ENCODE measurements around the gene KCNK10.

The KCNK10 gene

DNA sequence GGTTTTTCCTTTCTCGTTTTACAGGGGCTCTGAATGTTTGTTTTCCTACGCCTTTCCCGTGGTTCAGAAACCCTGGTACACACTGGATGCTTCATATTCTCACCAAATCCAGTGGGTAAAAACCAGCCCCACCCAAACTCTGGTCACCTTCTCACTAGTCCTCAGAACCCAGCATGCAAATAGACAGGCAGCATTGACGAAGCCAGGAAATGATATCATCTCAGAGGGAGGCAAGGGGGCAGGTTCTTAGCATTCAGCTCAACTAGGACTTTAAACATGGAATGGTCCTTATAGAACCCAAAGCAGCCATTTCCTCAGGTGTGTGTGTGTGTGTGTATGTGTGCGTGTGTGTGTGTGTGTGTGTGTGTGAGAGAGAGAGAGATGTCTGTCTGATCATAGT lies 142.0 kb downstream of the KCNK10 start:
- no peak overlapping the region for H3K4me3 Mint-ChIP-seq
- no peak overlapping the region for H3K27ac Mint-ChIP-seq
- no peaks in the 10 kb centered on the region for H3K36me3 Mint-ChIP-seq (ENCODE audit: low read depth)
- H3K4me1 Mint-ChIP-seq (ENCODE audit: low read depth): peaks cover 6% of the 10 kb centered on the region
- H3K9me3 Mint-ChIP-seq: no peaks in the 10 kb centered on the region
- H3K27me3 Mint-ChIP-seq (ENCODE audit: low read depth): no peaks in the 10 kb centered on the region

DNA sequence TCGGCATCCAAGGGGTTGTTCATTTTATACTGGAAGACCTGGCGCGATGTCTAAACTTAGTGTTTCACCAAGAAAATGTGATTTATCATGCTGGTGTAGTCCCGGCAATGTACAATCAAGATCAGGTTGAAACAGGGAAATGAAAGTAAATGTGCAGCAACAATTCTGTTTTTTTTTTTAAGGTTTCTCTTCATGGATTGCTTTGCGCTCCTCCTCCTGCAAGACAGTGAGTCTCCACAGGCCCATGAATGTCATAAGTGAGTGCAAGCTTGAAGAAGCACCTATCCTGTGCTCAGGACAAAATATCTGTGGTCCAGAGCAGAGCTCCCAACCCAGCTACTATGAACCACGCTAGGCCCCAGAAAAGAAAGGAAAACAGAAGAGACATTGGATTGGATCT lies 143.4 kb downstream of the KCNK10 start:
- Mint-ChIP-seq H3K9me3 (no peaks in the 10 kb centered on the region), H3K27me3 (ENCODE audit: low read depth) (no peaks in the 10 kb centered on the region), H3K4me1 (ENCODE audit: low read depth) (peaks cover 6% of the 10 kb centered on the region), H3K36me3 (ENCODE audit: low read depth) (no peaks in the 10 kb centered on the region), H3K4me3 (no peak overlapping the region), H3K27ac (no peak overlapping the region)

DNA sequence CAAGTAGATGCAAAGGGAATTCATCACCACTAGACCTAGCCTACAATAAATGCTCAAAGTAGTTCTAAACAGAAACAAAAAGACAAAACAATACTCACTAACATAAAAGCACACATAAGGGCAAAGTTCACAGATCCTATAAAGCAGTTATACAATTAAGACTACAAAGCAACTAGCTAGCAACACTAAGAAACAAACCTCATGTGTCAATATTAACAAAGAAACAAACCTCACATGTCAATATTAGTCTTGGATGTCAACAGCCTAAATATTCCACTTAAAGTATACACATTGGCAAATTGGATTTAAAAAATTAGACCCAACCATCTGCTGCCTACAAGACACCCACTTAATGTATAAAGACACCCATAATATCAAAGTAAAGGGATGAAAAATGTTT lies 152.7 kb downstream of the KCNK10 start:
- Mint-ChIP-seq H3K4me1 (ENCODE audit: low read depth) (peaks cover 5% of the 10 kb centered on the region), H3K9me3 (peaks cover 13% of the 10 kb centered on the region), H3K27me3 (ENCODE audit: low read depth) (peaks cover 50% of the 10 kb centered on the region), H3K4me3 (no peak overlapping the region), H3K36me3 (ENCODE audit: low read depth) (peaks cover 1% of the 10 kb centered on the region), H3K27ac (no peak overlapping the region)

DNA sequence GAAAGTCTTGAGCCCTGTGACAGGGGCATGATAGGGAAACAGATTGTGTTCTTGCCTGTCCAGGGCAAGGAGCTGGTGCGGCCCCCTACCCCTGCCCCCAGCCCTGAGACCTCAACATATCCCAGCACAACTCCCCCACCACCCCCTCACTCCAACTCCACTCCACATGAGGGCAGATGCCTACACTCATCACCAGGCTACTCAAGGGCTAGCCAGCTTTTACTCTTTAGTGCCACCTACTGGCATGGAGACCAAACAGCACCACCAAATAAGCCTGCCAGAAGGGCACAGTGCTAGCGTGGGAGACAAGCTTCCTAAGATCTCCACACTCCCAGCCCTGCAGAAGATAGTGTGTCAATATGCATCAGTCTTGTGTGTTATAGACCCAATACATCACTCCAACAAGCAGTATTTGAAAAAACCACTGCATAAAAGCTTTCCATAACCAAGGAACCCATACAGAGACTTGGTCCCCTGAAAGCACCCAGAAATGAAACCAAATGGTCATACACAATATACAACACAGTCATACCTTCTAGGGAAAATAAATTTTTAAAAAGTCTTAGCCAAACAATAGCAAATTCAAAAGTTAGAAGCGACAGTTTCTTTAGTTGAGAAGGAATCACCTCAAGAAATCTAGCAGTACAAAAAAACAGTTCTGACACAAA lies 154.4 kb downstream of the KCNK10 start:
- Mint-ChIP-seq H3K4me3 (no peak overlapping the region), H3K4me1 (ENCODE audit: low read depth) (peaks cover 10% of the 10 kb centered on the region), H3K36me3 (ENCODE audit: low read depth) (peaks cover 1% of the 10 kb centered on the region), H3K27ac (no peak overlapping the region), H3K27me3 (ENCODE audit: low read depth) (peaks cover 42% of the 10 kb centered on the region), H3K9me3 (peaks cover 13% of the 10 kb centered on the region)

DNA sequence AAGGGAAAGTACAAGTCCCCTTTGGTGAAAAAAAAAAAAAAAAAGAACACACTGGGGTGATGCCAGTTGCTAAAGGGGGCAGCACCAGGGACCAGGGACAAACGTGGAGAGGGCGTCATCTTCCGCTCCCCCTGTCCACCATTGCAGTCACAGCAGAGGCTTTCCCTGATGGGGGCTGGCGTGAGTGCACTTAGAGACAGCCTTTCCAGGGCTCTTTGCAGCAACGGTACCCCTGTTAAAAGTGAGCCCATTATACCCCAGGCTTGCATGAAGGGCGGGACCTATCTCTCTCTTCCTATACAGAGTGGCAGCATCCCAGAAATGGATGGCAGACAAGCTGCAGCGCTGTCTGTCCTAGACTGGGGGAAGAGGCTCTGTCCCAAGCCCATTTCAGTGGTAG lies 155.0 kb downstream of the KCNK10 start:
- peaks cover 38% of the 10 kb centered on the region for H3K27me3 Mint-ChIP-seq (ENCODE audit: low read depth)
- peaks cover 1% of the 10 kb centered on the region for H3K36me3 Mint-ChIP-seq (ENCODE audit: low read depth)
- H3K4me3 Mint-ChIP-seq: no peak overlapping the region
- peaks cover 13% of the 10 kb centered on the region for H3K9me3 Mint-ChIP-seq
- H3K4me1 Mint-ChIP-seq (ENCODE audit: low read depth): peaks cover 11% of the 10 kb centered on the region
- no peak overlapping the region for H3K27ac Mint-ChIP-seq

DNA sequence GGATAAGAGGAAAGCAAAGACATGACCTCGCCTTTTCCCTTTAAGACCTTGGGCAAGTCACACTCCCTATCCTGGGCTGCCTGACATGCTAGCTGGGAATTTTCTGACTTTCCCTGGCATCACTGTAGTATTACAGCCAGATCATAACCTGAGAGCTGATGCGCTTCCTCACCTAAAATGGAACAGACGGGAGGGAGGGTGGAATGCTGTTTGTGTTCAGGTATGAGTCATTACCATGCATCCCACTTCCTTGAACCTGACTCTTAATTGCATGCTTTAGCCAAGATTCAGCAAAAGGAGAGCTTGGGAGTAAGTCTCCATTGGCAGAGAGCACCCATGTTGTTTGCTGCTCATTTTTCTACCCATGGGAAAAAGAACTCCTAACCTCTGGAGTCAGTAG lies 156.5 kb downstream of the KCNK10 start:
- Mint-ChIP-seq H3K27ac (no peak overlapping the region), H3K27me3 (ENCODE audit: low read depth) (peaks cover 26% of the 10 kb centered on the region), H3K4me1 (ENCODE audit: low read depth) (peaks cover 11% of the 10 kb centered on the region), H3K36me3 (ENCODE audit: low read depth) (peaks cover 1% of the 10 kb centered on the region), H3K9me3 (peaks cover 13% of the 10 kb centered on the region), H3K4me3 (no peak overlapping the region)

DNA sequence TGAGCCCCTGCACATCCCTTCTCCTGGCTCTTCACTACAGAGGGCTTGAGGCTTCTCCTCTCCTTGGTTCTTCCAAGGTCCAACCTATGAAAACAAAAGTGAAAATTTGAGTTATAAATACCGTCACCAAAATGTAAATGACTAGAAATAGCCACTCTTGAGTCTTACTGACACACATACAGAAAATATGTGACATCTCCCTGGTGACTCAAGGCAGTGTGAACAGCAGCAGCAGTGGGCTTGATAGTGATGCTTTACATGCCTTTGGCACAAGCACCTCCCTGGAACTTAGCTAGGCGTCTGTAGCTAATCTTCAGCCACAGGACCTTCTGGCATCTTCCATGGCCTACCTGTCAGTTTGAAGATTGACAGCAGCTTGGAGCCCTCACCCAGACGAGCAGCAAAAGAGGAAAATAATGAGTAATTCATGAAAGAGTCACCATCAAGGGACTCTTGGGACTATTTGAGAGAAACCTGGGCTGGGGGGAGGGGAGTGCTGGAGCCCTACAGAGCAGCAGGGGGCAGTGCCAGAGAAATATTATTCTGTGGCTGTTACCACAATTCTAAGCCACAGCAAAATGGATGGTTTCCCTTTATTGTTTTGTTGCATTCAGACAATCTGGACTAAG lies 158.0 kb downstream of the KCNK10 start:
- Mint-ChIP-seq H3K27ac (no peak overlapping the region), H3K4me1 (ENCODE audit: low read depth) (peaks cover 11% of the 10 kb centered on the region), H3K9me3 (peaks cover 9% of the 10 kb centered on the region), H3K27me3 (ENCODE audit: low read depth) (peaks cover 20% of the 10 kb centered on the region), H3K4me3 (no peak overlapping the region), H3K36me3 (ENCODE audit: low read depth) (peaks cover 1% of the 10 kb centered on the region)

DNA sequence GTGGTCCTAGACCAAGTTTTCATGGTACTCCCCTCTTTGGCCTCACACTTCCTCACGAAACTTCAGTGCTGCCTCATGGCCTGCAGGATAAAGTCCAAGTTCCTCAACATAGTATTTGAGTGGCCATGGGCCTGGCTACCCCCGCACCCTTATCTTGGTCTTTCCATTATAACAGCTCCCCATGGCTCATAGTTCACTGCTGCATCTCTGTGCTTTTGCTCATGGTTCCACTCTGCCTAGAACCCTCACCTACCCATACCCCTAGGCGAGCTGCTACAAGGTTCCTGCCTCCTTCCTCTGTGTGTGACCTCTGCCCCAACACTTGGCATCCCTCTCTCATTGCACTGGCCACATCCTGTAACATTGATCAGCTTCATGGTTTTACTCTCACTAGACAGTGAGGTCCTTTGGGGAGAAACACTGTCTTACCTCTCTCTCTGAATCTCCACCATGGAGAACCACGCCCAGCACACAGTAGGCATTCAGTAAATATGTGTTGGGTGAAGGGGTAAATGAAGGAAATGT lies 159.3 kb downstream of the KCNK10 start:
- H3K27ac Mint-ChIP-seq: no peak overlapping the region
- H3K36me3 Mint-ChIP-seq (ENCODE audit: low read depth): no peaks in the 10 kb centered on the region
- peaks cover 17% of the 10 kb centered on the region for H3K27me3 Mint-ChIP-seq (ENCODE audit: low read depth)
- no peak overlapping the region for H3K4me3 Mint-ChIP-seq
- peaks cover 2% of the 10 kb centered on the region for H3K9me3 Mint-ChIP-seq
- peaks cover 11% of the 10 kb centered on the region for H3K4me1 Mint-ChIP-seq (ENCODE audit: low read depth)

DNA sequence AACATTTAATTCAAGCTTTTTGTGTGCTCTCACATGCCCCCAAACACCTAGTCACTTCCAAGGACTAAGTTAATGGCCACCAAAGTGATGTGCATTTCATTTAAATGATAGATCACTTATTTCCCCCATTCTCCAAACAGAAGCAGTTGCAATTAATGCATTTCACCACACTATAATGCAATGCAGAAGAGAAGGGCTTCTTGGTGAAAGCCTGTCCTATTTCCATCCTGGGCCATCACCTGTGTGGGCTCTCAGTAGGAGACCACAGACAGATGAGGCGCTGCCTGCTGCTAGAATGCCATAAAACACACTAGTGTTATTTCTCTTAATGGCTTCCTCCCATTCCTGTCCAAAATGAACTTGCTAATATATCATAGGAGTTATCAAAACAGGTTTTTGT lies 166.9 kb downstream of the KCNK10 start:
- Mint-ChIP-seq H3K27me3 (ENCODE audit: low read depth) (peaks cover 25% of the 10 kb centered on the region), H3K27ac (no peak overlapping the region), H3K9me3 (no peaks in the 10 kb centered on the region), H3K4me3 (no peak overlapping the region), H3K36me3 (ENCODE audit: low read depth) (no peaks in the 10 kb centered on the region), H3K4me1 (ENCODE audit: low read depth) (no peaks in the 10 kb centered on the region)

DNA sequence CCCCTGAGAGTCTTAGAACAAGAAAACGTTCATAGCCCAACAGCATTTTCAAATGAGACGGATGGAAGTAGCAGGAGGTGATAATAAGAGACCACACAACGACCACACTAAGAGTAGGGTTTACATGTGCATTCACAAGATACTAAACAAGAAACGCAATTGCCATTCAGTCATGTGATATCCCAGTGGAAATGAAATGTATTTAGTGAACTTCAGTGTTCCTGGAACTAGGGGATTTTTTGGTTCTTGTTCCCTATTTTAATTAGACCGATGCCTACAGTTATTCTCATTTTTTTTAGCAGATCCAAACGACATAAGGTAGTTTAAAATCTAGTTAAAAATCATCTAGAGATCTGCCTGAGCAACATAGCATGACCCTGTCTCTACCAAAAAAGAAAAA lies 168.1 kb downstream of the KCNK10 start:
- Mint-ChIP-seq H3K4me1 (ENCODE audit: low read depth) (no peaks in the 10 kb centered on the region), H3K9me3 (no peaks in the 10 kb centered on the region), H3K27me3 (ENCODE audit: low read depth) (peaks cover 16% of the 10 kb centered on the region), H3K36me3 (ENCODE audit: low read depth) (no peaks in the 10 kb centered on the region), H3K27ac (no peak overlapping the region), H3K4me3 (no peak overlapping the region)

DNA sequence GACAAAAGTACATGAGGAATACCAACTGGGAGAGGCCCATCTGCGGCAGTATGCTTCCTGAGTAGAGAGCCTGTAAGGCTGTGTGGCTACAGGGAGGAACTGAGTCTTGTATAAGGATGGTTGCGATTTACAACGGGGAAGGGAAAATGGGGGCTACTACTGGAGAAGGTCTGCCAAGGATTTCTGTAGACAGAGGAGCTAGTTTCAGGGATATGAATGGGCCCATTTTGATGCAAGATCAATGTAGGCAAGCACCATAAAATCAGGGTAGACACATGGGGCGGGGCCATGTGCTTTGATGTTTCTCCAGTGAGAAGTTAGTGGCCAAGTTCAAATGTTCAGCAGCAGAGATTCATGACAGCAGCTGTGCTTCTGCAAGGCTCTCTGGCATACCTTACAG lies 168.7 kb downstream of the KCNK10 start:
- H3K9me3 Mint-ChIP-seq: no peaks in the 10 kb centered on the region
- H3K4me3 Mint-ChIP-seq: no peak overlapping the region
- H3K36me3 Mint-ChIP-seq (ENCODE audit: low read depth): no peaks in the 10 kb centered on the region
- no peaks in the 10 kb centered on the region for H3K4me1 Mint-ChIP-seq (ENCODE audit: low read depth)
- H3K27me3 Mint-ChIP-seq (ENCODE audit: low read depth): peaks cover 16% of the 10 kb centered on the region
- H3K27ac Mint-ChIP-seq: no peak overlapping the region

DNA sequence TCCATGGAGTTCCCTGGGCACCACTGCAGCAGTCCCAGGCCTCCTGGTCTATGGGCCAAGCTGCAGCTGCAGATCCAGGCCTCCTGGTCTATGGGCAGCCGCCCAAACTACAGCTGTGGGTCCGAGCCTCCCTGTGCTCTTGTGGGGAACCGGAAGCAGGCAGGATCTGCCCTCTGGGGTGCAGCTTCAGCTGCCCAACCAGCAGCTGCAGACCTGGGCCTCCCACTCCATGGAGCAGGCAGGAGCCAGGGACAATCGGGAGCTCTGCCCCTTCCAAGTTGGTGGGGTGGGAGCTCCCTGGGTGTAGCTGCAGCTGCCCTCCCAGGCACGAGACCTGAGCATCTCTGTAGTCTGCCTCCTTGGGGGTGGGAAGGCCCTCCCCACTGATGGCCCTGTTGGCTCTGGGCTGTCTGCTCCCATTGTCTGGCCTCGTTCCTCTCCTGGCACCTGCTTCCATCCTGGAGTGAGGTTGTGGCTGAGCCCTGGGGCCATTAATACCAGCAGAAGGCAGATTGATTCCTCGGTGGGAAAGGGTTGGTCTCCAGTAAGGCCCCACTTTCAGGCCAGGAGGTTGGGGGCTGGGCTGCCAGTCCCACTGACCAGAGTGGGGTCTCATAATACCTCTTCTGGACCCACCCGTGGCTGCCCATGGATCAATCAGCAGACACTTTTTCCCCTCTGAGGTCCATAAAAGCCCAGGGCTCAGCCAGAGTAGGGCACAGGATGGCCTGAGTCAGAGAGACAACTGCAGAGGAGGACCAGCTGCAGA lies 176.0 kb downstream of the KCNK10 start:
- no peaks in the 10 kb centered on the region for H3K36me3 Mint-ChIP-seq (ENCODE audit: low read depth)
- H3K27ac Mint-ChIP-seq: no peak overlapping the region
- H3K4me3 Mint-ChIP-seq: no peak overlapping the region
- H3K4me1 Mint-ChIP-seq (ENCODE audit: low read depth): no peaks in the 10 kb centered on the region
- no peaks in the 10 kb centered on the region for H3K9me3 Mint-ChIP-seq
- H3K27me3 Mint-ChIP-seq (ENCODE audit: low read depth): no peaks in the 10 kb centered on the region

DNA sequence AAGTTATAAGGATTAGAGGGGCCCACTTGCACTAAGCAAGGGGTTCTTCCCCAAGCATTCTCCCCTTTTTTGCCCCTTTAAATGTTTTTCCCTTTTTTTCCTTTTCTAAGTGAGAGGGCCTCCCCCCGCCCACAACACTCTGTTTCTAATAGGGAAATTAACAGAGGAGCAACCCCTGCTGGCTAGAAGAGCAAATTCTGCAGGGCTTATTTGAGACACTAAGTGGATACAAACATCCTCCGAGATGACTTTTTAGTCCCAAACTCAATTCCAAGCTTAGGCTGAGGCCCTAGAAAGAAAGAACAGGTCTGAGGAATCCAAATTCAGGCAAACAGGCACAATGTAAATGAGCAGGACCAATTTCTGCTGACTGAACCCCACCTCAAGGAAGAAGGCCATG lies 179.3 kb downstream of the KCNK10 start:
- H3K4me3 Mint-ChIP-seq: no peak overlapping the region
- H3K27ac Mint-ChIP-seq: no peak overlapping the region
- no peaks in the 10 kb centered on the region for H3K36me3 Mint-ChIP-seq (ENCODE audit: low read depth)
- no peaks in the 10 kb centered on the region for H3K9me3 Mint-ChIP-seq
- H3K4me1 Mint-ChIP-seq (ENCODE audit: low read depth): no peaks in the 10 kb centered on the region
- peaks cover 5% of the 10 kb centered on the region for H3K27me3 Mint-ChIP-seq (ENCODE audit: low read depth)

DNA sequence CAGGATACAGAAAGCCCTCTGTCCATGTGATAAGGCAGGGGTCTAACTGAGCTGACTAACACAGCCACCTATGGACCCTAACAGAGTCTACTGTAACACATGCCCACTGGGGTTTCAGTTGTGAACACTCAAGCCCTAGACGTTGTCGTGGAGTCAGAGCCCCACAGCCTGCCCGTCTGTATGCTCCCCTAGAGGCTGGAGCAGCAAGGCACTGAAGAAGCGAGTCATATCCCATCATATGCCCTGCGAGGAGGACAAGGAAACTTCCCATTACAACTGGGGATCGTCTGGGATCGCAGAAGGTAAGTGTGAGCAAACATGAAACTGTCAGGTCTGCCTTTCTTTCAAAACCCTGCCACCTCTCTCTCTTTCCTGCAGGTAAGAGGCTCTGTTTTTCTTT lies 180.1 kb downstream of the KCNK10 start:
- Mint-ChIP-seq H3K4me3 (no peak overlapping the region), H3K27me3 (ENCODE audit: low read depth) (peaks cover 5% of the 10 kb centered on the region), H3K4me1 (ENCODE audit: low read depth) (no peaks in the 10 kb centered on the region), H3K27ac (no peak overlapping the region), H3K9me3 (no peaks in the 10 kb centered on the region), H3K36me3 (ENCODE audit: low read depth) (no peaks in the 10 kb centered on the region)

DNA sequence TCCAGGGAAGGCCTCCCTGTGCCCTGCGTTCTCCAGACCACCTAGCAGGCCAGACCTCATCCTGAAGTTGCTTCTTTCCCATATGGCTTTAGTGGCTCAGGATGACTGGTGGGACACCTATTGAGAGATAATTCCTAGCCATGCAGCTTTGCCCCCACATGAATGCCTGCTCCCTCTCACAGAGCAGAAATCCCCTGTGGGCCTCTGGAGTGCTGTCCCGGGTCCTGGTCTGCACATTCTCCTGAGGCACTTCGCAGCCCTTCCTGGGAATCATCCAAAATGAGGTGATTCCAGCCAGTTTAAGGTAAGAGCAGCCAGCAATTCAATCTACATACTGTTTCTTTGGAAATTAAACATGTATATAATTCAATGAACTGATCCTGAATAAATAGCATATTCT lies 182.2 kb downstream of the KCNK10 start:
- H3K4me3 Mint-ChIP-seq: no peak overlapping the region

More for the DNA sequence above, 182.2 kb downstream of the KCNK10 start:
- Mint-ChIP-seq H3K27me3 (ENCODE audit: low read depth) (peaks cover 5% of the 10 kb centered on the region), H3K27ac (no peak overlapping the region), H3K9me3 (no peaks in the 10 kb centered on the region), H3K4me1 (ENCODE audit: low read depth) (no peaks in the 10 kb centered on the region), H3K36me3 (ENCODE audit: low read depth) (no peaks in the 10 kb centered on the region)
